ENCODE measurements around the gene GPR78.
"Not testable (repeated sequence)": the region's sequence is repeated elsewhere in the genome, so short reads cannot be mapped to it uniquely, and the experiment has no call there.

Gene GPR78

GRCh38 chr4:8616831-8617230 is 36.6 kb downstream of the GPR78 start:
- no peak for DNase-seq (ENCODE audit: low spot score)

GRCh38 chr4:8617486-8618040 is 37.4 kb downstream of the GPR78 start:
- no peak for DNase-seq (ENCODE audit: low spot score)

- no peak for DNase-seq (ENCODE audit: low spot score)
Observed at GRCh38 chr4:8618421-8618820, 38.2 kb downstream of the GPR78 start.

- no peak for DNase-seq (ENCODE audit: low spot score)
Observed at GRCh38 chr4:8618961-8619720, 38.9 kb downstream of the GPR78 start.

GRCh38 chr4:8621135-8621534 is 40.9 kb downstream of the GPR78 start:
- not testable (repeated sequence) for DNase-seq (ENCODE audit: low spot score)

- not testable (repeated sequence) for DNase-seq (ENCODE audit: low spot score)
Observed at GRCh38 chr4:8624601-8625272, 44.5 kb downstream of the GPR78 start.

- DNase-seq (ENCODE audit: low spot score), result not testable (repeated sequence)
Observed at GRCh38 chr4:8630240-8630905, 50.2 kb downstream of the GPR78 start.

- DNase-seq (ENCODE audit: low spot score), result not testable (repeated sequence)
Observed at GRCh38 chr4:8631896-8632295, 51.7 kb downstream of the GPR78 start.

- DNase-seq (ENCODE audit: low spot score), result not testable (repeated sequence)
Observed at GRCh38 chr4:8634773-8635172, 54.6 kb downstream of the GPR78 start.

- DNase-seq (ENCODE audit: low spot score), result not testable (repeated sequence)
Observed at GRCh38 chr4:8635897-8636554, 55.8 kb downstream of the GPR78 start.

All from hematopoietic multipotent progenitor cell treated with erythropoietin and hydrocortisone succinate and interleukin-3 and kit ligand, for 17 days (in vitro differentiated cells).